GM04504 (cell line): Measurements from ENCODE around the gene CAPN15.

ENCODE experiments used
- DNase-seq: peaks from one replicate; pipeline ENCODE4 v3.0.0-alpha.2; 2012; ENCODE audit warnings: low read depth

The CAPN15 gene

DNA sequence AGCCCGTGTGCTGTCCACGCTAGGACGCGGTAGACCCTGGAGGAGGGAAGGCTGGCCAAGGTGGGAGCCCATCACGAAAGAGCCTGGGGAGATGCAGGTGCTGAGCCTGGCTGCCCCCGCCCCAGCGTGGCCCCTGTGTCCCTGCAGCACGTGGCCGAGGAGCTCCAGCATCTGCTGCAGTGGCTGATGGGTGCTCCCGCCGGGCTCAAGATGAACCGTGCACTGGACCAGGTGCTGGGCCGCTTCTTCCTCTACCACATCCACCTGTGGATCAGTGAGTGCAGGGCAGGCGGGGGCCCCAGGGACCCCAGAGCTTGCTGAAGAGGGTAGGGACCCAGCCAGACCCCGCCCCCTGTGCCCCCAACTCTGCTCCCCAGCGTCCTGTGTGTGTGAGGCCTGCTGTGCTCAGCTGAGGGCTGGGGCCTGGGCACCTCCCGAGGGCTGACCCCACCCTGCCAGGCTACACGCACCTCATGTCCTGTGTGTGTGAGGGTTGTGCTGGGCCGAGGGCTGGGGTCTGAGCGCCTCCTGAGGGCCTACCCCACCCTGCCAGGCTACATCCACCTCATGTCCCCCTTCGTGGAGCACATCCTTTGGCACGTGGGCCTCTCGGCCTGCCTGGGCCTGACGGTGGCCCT is 50.8 kb downstream of the CAPN15 start:
- no peak for DNase-seq

DNA sequence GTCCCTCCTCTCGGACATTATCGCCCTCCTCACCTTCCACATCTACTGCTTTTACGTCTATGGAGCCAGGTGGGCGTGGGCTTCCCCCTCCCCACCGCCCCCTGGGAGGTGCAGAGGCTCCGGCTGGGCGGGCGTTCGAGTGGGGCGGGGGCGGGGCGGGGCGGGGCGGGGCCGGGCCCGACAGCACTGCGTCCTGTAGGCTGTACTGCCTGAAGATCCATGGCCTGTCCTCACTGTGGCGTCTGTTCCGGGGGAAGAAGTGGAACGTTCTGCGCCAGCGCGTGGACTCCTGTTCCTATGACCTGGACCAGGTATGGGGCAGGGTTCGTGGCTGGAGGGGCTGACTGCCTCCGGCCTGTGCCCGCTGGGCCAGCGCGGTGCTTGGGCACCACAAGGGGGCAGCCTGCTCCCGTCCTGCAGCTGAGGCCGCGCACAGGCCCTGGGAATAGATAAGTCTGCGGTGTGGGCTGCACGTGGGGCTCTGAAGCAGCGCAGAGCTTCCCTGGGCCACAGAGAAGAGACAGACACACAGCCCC is 51.4 kb downstream of the CAPN15 start:
- DNase-seq = no peak

DNA sequence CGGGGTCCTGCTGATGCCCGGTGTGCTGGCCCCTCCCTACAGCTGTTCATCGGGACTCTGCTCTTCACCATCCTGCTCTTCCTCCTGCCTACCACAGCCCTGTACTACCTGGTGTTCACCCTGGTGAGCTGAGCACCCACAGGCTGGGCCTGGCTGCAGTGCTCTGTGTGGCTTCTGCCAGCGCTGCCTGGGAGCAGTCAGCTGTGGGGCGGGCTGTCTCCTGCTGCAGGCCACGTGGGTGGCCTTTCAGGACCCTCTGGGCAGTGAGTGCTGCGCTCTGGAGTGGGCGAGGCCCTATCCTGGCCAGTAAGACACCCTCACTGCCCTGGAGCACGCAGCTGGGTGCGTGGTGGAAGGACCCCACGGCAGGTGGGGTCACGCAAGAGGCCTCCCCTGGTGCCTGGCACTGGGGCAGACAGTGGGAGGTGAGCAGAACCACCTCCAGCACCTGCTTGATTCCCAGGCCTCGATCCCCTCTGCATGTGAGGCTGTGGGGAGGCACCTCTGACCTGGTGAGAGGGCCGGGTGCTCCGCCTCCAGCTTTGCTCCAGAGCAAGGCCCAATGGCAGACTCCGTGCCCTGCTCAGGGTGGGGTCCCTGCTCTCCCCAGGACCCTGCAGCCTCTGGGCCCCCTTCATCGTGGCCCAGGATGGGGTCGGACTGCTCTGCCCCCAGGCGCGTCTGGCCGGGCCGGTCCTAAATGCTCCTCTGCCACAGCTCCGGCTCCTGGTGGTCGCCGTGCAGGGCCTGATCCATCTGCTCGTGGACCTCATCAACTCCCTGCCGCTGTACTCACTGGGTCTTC is 52.8 kb downstream of the CAPN15 start:
- no peak for DNase-seq

DNA sequence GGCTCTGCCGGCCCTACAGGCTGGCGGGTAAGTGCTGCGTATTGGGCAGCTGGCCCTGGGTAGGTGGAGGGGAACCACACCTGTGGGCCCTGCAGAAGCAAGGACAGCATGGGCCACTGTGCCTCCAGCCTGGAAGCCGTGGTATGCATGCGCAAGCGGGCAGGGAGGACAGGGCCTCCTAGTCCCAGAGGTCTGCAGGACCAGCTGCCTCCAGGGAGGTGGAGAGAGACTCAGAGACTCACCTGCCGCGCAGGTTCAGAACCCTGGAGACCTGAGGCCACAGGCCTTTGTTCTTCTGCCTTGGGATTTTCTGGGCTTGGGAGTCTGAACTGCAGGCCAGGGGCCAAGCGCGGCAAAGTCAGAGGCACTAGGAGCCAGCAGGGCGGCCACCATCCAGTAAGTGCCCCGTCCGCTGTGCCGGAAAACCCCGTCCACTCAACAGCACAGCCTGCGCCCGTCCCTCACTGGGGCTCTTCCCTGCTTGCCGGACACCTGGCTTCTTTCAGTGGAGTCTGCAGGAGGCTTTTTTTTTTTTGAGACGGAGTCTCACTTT is 53.5 kb downstream of the CAPN15 start:
- no peak for DNase-seq

DNA sequence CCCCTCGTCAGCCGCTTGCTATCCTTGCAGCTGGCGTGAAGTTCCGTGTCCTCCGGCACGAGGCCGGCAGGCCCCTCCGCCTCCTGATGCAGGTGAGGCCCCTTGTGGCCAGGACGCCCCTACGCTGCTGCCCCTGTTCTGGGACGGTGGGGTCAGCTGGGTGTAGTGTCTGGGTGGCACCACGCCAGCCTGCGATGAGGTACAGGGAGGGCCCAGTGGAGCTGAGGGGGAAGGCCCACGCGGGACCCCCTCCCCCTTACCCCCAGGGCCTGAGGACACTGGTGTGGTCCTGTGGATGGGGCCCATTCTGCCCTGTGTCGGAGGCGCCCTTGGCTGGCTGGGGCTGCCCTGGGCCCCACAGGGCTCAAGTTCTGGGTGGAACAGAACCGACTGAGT is 54.7 kb downstream of the CAPN15 start:
- no peak for DNase-seq

DNA sequence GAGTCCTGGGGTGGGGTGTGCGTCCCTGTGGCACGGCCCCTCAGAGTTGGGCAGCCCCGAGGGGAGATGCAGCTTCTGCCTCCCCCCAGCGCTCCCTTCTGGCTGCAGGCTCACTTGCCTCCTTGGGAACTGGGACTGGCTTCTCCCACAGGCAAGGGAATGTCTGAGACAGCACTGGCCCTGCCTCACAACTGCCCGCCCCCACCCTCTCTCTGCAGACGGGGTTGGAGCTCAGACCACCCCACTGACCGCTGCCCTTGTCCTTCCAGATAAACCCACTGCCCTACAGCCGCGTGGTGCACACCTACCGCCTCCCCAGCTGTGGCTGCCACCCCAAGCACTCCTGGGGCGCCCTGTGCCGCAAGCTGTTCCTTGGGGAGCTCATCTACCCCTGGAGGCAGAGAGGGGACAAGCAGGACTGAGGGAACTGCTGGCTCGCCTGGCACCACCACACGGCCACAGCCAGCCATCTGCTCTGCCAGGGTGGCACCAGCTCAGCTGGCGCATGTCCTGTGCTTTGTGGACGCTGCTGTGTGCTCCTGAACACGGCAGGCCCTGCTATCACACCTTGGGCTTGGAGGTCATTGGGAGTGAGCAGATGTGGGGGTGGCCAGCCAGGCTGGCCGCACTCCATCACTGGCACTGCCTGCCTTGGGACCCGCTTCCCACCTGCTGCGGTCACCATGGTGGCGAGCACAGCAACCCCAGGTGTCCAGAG is 55.3 kb downstream of the CAPN15 start:
- no peak for DNase-seq

DNA sequence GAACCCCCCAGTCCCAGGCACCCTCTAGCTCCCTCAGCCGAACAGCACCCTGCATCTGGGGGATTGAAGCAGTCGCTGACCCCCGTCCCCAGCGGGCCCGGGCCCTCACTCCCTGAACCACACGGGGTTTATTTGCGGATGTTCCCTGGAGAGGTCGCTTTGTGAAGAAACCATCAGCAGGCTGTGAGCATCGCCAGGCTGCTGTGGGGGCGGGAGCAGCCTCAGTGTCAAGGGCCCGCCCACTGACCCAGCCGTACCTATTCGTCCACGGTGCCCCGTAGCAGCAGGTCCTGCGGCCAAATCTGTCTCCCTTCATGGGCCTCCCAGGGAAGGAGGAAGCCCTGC is 55.9 kb downstream of the CAPN15 start:
- DNase-seq = no peak

DNA sequence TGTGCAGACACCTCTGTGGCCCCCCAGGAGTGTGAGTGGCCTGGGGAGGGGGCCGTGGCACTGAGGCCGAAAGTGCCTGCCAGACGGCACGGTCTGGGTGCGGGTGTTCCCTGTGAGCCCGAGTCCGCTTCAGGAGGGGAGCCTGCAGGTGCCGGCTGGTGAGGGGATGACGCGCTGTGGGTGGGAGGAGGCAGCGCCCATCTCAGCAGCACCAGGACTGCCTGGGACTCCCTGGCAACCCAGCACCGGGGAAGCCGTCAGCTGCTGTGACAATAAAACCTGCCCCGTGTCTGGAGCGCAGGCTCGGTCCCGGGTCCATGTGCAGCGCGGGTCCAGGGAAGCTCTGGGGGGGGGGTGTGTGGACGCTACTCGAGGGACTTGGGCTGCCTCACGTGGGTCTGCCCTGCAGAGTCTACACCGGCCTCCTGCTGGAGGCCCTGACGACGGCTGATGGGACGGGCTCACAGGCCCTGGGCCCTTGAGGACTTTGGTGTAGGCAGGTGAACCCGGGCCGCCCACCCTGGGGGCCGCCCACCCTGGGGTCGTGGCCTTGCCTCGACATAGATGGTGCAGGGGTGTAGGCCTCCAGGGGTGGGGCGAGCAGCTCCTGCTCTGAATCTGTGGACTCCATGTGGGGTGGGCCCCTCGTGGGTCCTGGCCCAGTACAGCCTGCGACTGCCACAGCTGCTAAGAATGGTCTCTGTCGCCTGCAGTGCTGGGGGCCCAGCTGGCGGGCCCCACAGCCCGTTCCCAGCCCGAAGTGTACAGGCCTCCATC is 56.5 kb downstream of the CAPN15 start:
- DNase-seq = no peak

DNA sequence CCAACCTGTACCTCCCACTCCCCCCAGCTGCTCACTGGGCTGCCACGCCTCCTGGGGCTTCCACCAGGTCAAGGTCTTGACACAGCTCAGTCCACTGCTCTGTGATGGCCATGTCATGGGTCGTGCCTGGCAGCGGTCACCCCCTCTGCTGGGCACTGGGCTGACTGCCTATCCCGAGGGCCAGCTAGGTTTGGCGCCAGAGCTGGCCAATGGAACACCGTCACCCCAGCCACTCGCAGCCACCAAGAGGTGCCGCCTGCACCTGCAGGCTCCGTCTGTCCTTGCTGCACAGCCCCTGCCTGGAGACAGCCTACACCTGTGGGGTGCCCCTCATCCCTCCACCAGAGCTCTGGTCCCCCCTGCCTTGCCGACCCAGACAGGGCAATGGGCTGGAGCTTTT is 57.8 kb downstream of the CAPN15 start:
- no peak for DNase-seq

DNA sequence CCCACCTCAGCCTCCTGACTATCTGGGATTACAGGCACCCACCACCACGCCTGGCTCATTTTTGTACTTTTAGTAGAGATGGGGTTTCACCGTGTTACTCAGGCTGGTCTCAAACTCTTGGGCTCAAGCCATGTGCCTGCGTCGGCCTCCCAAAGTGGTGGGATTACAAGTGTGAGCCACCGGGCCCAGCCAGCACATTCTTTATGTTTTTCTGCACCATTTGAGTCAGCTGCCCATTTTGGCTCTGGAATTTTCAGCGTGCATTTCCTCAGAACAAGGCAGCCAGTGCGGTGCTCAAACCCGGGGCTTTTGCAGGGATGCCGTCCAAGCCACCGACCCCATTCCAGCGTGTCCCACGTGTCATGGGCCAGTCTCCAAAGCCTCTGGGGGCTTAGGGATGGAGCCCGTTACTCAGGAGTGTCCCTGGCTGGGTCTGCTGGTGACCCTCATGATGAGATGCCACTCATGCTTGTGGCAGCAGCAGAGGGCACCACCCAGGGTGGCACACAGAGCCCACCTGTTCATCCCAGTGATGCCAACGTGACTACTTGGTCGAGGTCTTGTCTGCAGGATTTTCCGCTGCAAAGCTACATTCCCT is 58.6 kb downstream of the CAPN15 start:
- DNase-seq = no peak

DNA sequence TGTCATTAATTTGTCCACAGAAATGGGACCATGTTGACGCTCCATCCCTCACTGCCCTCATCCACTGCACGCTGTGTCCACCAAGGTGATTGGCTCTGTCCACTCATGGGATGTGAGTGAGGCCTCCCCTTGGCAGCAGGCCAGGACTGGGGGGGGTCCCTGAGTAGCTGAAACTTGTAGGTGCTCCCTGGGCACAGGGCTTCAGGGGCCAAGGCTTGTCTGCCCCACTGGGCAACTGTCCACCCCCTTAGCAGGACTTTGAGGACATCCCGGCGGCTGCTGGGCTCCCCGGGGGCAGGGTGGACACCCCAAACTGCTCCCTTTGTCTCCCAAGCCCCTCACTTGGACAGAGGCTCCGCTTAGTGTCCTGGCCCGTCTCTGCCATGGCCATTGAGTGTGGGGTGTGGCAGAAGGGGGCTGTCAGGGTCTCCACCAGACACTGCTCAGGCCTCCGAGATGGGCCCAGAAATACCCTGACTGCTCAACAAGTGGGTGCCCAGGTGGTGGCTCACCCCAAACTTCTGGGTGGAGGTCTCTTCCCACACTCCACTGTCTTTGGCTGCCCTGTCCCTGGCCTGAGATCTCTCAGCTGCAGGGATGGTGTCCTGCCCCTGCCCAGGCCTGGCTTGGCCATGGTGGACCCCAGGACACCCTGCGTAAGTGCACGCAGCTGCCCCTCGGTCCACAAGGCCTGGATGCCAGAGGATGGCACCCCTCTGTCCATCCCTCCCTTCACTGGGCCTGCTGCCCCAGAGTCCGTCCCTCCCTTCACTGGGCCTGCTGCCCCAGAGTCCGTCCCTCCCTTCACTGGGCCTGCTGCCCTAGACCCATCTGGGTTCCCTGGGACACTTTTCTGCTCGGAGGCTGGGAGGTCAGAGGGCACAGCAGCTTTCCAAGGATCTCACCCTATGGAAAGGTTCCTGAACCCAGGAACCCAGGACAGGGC is 59.4 kb downstream of the CAPN15 start:
- no peak for DNase-seq

DNA sequence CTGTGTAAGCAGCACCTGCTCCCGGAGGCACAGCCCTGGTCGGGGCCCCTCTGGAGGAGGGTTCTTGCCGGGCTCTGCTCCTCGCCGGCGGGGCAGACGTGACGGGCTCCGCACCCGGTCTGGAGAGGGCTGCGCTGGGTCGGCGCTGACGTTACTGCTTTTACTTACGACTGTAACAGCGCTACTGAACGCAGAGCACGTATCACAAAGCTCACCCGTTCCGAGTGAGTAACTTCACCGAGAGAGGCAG is 61.1 kb downstream of the CAPN15 start:
- DNase-seq = no peak

DNA sequence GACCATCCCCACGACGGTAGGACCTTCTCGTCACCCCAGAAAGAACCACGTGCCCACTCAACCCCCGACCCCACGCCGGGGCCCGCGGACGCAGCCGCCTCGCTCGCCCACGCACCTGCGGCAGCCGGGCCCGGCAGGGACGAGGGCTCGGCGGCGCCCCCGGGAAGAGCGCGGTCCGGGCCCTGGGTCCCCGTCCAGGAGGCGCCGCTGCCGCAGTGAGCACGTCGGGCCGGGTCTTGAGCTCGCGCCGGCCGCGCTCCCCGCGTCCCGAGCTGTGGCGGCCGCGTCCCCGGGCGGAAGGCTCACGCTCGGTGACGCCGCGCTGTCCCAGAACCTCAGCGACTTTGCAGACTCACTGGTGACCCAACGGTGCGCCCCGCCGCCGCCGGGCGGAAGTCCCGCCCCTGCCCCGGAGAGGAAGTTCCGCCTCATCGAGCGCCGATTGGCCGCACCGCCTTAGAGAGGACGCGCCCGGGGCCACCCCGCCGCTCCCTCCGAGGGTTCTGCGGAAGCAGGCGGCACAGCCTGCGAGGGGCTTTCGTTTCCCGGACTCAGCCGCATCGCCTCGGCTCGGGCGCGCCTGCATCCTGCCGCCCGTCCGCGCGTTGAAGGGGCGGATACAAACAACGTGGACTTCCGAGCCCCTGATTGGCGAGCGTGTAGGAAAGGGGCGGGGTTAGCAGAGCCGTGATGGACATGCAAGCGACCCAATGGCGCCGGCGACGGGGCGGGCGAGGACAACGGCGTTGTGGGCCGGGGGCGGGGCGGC is 61.6 kb downstream of the CAPN15 start:
- DNase-seq = peak; percentile 91

DNA sequence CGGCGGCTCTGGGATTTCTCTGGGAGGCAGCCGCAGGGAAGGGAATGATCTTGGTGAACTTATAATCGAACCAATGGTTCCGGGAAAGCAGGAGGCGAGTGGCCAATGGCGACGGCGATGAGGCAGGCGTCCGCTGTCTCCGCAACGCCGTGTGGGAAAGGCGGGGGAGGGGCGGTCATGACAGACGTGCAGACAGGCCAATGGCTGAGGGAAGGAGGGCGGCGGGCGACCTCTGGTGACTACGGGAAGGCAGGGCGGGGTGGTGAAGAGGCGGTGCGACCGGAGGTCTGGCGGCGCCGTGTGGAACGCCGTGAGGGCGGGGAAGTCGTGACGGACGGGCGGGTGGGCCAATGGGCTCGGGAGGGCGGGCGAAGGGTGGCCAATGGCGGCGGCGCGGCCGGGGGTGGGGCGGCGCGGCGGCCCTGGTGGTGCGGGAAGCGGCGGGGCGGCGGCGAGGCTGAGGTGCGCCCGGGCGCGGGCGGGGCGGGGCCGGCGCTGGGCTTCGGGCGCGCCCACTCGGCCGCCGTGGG is 62.2 kb downstream of the CAPN15 start, which contains the start of gene RAB40C:
Gene RAB40C, plus strand, starts transcription at position 409 of the 530 bp plus-strand sequence. CDS start 226 bp downstream, outside the sequence.
- DNase-seq = peak; percentile 95

DNA sequence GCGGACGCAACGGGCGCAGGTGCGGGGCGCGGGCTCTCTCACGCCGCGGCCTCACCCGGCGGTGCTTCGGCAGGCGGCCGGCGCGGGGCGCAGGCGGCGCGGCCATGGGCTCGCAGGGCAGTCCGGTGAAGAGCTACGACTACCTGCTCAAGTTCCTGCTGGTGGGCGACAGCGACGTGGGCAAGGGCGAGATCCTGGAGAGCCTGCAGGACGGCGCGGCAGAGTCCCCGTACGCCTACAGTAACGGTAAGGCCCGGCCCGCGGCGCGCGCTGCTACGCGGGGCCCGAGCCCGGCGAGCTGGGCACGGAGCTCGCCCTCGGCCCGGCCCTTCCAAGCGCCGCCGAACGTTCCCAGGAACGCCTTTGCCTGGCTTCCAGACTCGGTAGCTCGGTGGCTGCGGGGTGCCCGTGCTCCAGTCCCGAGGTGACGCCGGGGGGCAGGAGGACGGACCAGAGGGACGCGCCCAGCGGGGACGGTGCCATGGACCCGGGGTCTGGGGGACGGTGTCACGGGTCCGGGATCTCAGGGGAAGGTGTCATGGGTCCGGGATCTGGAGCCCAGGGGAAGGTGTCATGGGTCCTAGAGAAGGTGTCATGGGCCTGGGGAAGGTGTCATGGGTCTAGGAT is 62.8 kb downstream of the CAPN15 start:
- no peak for DNase-seq

DNA sequence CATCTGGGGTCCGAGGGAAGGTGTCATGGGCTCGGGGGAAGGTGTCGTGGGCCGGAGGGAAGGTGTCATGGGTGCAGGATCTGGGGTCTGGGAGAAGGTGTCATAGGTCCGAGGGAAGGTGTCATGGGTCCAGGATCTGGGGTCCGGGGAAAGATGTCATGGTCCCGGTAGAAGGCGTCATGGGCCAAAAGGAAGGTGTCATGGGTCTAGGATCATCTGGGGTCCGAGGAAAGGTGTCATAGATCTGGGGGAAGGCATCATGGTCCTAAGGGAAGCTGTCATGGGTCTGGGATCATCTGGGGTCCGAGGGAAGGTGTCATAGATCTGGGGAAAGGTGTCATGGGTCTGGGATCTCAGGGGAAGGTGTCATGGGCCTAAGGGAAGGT is 63.3 kb downstream of the CAPN15 start:
- DNase-seq = no peak

DNA sequence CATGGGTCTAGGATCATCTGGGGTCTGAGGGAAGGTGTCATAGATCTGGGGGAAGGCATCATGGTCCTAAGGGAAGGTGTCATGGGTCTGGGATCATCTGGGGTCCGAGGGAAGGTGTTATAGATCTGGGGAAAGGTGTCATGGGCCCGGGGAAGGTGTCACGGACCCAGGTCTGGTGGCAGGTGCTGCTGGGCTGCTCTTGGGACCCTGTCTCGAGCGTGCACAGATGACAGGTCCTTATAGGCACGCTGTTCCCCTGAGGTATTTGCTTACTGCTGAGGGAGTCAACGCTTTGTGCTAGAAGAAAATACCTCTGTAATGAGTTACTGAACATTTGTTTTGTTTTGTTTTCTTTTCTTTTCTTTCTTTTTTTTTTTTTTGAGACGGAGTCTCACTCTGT is 63.7 kb downstream of the CAPN15 start:
- DNase-seq = no peak

DNA sequence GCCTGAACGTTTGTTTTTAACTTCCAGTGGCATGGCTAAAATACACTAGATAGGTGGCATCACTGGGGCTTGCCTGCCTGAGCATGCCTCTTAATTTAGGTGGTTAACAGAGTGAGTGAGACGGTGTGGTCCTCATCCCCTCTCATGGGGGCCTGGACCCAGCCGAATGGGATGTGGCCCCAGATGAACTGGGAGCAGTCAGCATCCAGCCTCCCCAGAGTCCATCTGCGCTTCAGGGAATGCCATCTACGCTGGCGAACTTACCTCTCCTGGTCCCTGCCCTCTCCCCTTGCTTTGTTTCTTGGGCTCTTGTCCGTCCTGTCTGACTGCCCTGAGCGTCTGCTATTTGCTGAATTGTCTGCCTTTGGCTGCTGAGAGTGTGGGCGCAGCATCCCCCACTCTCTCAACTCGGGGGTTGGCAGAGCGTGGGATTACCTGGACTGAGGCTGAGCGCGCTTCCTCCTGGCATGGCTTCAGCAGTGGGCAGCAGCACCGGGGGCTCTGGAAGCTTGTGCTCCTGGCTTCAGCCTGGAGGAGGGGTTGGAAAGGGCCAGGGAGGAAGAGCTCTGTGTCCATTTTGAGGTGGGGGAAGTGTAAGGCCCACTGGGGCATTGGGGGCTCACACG is 64.5 kb downstream of the CAPN15 start:
- DNase-seq = no peak
